Inferior parietal cortex (tissue), 1 donor: ENCODE data around the gene TP73.
A peak's percentile ranks its signal among the peaks of the same experiment; 100 is the strongest.

Source experiments
- DNase-seq: peaks from one replicate; pipeline ENCODE4 v3.0.0-alpha.2; 2016; ENCODE audit errors: extremely low spot score

Gene TP73

DNA sequence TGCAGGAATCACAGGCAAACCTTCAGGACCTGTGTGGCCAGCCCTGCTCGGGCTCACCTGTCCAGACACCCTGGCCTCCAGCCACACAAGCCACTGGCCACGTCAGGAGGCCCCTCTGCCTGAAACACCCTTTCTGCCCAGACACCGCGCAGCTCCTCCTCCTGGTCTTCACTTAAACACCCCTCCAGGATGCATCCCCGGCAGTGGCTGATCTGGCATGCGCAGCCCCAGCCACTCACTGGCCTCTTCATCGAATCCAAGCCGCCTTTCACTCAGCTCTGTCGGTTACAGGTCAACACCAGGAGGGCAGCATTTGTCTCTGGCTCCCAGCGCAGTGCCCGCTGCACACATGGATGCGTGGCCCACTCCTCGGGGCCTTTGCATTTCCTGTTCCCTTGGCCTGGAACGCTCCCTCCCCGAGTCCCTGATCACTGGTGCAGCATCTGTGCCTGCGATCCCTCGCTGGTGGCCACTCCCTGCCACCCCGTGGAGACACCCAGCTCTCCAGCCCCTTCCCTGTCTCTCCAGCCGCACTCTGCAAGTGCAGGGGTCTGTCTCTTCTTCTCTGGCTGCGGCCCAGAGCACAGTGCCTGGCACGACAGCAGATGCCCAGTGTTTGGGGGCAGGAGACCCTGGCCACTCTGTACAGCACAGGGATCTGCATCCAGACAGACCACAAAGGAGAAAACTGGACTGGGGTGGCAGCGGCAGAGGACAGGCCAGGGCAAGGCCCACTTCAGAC is 18.1 kb upstream of the TP73 start:
- DNase-seq = no peak

DNA sequence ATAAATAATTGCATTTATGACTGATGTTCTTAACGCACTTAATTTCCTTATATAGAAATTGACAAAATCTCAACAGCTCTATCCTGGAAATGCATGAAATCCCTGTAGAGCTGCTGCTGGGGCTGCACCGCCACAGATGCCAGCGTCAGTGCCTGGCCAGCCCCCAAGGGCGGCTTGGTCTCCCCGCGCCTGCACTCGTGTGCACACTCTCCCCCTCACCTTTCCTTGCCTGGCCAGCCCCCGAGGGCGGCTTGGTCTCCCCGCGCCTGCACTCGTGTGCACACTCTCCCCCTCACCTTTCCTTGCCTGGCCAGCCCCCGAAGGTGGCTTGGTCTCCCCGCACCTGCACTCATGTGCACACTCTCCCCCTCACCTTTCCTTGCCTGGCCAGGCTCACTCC is 16.2 kb upstream of the TP73 start:
- DNase-seq = no peak

DNA sequence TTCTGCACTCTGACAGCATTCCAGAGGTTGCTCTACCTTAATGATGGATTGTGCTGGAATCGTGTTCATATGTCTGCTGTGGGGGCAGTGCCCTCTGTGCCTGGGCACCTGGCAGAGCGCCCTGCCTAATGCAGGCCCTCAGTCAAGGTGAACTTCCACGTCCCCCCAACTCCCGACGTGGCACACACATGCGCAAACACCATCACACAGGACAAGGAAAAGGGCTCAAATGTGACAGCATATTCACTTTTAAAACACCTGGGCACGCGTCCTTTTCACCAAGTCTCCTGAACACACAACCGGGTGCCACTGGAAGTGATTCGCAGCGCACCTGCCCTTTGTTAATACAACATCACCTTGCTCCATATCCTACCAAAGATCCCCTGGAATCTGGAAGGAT is 15.8 kb upstream of the TP73 start:
- DNase-seq = no peak

DNA sequence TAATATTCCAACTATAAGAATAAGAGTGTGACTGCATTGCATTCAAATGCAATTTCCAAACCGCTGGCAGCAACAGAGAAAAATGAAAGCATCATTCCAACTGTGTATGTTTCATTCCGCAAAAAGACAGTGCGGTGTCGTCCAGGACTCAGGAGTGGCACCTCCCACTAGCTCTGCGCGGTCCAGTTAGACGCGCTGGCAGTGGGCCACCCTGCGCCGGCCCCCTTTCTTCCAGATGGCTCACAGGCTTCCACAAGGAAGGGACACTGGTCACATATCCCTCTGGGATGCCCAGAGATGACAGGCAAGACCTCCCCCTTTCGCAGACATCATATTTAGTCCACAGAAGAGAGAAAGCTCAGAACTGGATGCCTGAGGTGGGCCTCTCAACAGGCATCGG is 14.3 kb upstream of the TP73 start:
- no peak for DNase-seq

DNA sequence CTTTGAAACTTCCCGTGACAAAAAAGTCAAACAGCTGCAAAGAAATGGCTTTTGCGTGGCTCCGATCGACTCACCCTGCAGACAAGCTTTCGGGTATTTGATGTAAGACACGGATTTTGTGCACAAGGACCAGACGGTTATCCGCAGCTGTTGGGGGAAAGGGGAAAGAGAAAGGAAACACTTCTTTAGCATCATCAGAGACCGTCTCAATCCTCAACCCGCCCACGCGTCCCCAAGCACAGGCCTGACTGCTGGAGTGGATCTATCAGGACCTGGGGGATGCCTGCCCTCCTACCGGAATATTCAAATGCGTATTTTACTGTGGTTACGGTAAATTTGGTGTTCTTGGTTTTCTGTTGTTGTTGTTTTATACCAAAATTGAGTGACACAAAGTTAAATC is 13.6 kb upstream of the TP73 start:
- no peak for DNase-seq

DNA sequence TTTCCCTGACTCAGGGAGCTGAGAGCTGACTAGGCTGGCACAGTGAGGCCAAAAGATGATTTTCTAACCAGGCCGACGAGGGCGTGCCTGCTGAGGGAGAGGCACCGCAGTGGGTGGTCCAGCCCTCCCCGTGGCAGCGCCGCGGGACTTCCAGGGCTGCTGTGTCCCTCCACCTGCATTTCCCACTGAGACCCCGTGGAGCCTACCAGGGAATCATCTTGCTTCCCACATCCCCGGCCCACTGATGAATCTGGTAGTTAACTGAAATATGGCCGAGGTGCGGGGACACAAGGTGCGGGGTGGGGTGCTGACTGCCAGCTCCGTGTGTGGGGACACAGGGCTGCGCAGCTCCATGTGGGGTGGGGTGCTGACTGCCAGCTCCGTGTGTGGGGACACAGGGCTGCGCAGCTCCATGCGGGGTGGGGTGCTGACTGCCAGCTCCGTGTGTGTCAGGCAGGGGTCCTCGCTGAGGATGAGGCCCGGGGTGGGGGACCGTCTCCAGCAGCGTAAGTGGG is 12.9 kb upstream of the TP73 start:
- no peak for DNase-seq

DNA sequence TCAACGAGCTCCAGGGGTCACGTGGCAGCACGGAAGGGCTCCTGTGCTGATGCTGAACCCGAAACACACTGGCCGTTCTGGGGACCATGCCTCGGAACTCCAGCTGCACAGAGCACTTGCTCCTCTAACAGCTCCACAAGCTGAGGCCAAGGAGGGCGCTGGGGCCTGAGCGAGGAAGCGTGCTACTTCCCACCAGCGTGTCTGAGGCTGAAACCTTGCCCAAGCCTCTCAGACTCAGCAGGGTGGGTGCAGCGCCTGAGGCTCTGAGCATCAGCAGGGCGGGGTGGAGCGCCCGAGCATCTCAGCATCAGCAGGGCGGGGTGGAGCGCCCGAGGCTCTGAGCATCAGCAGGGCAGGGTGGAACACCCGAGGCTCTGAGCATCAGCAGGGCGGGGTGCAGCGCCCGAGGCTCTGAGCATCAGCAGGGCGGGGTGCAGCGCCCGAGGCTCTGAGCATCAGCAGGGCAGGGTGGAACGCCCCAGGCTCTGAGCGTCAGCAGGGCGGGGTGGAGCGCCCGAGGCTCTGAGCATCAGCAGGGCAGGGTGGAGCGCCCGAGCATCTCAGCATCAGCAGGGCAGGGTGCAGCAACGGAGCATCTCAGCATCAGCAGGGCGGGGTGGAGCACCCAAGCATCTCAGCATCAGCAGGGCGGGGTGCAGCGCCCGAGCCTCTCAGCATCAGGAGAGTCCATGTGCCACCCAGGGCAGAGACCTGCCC is 12.0 kb upstream of the TP73 start:
- no peak for DNase-seq

DNA sequence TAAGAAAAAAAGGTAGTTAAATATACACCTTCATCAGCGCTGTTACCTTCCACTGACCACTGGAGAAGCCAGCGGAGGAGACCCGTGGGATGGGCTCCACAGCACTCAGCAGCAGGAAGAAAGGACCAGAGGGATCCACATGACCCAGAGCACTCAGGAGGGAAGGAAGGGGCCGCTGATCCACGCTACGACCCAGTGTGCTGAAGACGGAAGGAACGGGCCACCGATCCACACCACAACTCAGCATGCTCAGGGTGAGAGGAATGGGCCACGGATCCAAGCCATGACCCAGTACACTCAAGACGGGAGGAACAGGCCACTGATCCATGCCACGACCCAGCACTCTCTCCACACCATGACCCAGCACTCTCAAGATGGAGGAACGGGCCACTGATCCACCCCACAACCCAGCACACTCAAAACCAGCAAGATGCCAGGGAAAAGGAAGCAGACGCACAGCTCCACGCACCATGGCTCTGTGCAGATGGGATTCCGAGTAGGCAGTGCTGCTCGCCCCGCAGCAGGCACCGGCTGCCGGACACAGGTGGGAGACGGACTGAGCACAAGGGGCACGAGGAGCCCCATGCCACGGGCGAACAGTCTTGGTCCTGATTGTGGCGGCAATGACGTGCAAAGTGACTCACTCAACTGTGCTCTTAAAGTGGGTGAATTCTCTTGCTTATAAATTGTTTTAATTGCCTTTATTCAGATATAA is 11.1 kb upstream of the TP73 start:
- DNase-seq = no peak

DNA sequence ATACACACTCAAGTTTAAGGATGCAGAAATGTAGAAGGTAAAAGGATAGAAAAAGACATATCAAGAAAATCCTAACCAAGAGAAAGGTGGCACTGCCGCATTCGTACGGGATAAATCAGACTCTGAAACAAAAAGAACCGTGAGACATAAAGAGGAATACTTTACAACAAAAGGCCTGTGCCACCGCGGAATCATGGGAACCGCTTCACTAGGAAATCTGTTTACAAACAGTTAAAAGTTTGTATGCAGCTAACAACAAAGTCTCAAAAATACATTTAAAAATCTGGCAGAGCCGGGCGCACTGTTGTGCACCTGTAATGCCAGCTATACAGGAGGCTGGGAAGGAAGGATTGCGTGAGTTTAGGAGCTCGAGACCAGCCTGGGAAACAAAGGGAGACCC is 10.5 kb upstream of the TP73 start:
- DNase-seq = no peak

DNA sequence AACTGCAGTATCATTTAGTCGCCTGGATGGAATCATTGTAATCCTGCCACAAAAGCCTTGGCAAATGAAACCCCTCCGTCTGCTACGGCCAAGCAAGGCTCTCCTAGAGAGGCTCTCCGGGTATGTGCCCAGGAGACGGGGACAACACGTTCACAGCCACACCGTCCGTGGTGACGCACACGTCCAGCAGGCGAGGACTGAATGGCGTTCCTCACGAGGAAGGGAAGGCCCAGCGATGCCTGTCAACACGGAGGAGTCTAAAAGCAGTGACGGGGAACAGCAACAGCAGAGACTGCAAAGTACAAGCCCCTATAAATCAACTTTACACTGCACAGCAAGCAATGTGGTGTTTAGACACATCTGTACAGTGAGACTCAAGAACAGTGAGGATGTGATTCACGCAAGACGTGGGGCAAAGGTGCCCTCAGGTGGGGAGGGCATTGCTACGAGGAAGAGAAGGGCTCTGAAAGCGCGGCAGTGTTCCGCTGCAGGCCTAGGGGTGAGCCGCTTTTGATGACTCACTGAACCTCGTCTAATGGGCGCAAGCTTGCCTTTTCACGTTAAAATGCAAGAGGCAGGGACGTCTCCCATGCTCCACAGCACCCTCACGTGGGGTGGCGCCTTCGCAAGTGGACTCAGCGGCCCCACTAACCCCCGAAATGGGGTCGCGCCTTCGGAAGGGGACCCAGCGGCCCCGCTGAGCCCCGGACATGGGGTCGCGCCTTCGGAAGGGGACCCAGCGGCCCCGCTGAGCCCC is 9.2 kb upstream of the TP73 start:
- no peak for DNase-seq

DNA sequence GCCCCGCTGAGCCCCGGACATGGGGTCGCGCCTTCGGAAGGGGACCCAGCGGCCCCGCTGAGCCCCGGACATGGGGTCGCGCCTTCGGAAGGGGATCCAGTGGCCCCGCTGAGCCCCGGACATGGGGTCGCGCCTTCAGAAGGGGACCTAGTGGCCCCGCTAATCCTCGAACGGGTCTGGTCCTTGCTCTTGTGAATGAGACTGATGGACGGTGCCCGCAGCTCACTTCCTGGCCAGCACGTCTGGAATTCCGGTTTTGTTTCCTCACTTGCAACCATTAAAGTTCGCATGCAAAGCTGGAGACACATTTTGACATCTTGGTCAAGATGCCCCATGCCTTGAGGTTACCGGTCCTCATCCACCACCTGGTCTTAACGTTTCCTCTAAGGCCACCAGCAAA is 8.0 kb upstream of the TP73 start:
- no peak for DNase-seq

DNA sequence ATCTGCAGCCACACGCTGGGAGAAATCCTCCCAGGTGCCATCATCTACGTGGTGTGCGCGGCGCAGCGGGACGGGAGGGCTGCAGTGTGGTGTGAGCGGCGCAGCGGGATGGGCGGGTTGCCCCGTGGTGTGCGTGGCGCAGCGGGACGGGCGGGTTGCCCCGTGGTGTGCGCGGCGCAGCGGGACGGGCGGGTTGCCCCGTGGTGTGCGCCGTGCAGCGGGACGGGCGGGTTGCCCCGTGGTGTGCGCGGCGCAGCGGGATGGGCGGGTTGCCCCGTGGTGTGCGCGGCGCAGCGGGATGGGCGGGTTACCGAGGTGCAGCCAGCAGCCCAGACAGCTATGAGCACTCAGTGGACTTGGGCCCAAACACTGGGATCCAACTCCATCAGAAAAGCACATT is 7.1 kb upstream of the TP73 start:
- DNase-seq = no peak

DNA sequence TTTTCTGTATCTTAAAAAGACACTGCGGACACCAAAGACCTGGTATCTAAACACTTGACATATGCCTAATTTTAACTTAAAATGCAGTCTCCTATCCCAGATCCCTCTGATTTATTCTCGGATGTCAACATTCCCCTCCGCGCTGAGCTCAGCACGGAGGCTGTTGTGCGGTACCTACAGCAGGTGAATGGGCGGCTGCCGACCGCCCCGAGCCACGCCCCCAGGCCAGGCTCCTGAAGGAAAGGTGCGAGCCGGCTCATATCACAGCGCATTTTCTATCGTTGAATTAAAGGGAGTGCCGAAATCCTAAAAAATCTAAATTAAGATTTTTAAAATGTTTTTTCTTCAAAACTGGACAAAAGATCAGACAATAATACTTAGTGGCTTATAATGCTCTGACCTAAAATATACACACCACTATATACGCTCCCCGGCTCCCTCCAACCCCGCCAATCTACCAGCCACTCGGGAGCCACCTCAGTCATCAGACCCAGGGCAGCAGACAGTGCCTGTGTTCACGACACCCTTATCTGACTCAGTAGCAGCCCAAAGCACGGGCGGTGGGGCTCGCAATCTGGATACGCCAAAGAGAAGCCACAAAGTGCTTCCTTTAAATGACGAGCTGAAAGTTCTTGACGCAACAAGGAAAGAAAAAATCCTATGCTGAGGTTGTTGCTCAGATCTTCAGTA is 6.5 kb upstream of the TP73 start:
- DNase-seq = no peak

DNA sequence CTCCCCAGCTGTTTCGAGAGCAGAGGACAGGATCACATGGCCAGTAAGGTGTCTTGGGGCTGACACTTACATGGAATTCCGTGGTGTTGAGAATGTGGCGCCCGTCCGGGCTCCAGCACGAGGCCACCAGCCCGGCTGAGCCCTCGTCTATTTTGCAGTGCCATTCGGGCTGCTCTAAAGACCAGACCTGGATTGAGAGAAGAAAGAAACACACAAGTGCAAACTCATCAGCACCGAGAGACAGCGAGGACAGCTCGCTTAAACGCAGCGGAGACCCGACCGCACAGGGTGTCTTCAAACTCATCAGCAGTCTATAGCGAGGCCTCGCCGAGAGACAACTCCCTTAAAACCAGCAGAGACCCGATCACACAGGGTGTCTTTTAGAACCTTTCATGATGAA is 5.7 kb upstream of the TP73 start:
- no peak for DNase-seq

DNA sequence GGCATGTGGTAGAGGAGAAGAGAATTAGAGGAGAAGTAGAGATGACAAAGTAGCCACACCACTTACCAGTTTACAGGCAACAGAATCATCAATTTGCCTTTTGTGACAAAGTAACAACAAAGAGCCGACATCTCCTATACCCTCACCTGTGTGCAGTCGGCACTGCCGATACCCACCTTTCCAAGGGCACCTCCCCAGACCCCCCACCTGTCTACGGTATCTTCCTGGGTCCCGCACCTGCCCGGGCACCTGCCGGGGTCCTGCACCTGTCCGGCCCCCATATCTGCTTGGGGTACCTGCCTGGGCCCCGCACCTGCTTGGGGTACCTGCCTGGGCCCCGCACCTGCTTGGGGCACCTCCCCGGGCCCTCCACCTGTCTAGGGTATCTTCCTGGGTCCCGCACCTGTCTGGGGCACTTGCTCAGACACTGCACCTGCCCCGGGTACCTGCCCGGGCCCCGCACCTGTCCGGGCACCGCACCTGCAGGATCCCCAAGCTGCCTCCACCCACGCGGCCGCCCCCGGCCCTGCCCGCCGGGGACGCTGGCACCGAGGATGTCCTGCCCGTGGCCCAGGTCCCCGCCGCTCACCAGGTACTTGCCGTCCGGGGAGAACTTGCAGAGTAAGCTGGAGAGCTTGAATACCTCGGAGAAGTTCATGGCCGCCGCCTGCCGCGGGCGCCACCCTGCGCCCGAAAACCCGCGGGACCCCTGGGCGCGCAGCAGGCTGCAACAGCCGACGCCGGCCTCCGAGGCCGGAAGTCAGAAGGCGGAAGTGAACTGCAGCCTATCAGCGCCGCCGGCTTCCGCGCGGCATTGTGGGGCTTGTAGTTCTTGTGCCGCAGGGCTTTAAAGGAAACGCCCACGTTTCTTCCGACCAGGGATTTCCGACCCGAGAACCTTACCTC is 2.7 kb upstream of the TP73 start, which contains the start of gene WRAP73:
Gene WRAP73 (minus strand): TSS at position 762 of the 906 bp plus-strand sequence. CDS start 104 bp downstream, at position 658.
- peak; percentile 95 for DNase-seq

DNA sequence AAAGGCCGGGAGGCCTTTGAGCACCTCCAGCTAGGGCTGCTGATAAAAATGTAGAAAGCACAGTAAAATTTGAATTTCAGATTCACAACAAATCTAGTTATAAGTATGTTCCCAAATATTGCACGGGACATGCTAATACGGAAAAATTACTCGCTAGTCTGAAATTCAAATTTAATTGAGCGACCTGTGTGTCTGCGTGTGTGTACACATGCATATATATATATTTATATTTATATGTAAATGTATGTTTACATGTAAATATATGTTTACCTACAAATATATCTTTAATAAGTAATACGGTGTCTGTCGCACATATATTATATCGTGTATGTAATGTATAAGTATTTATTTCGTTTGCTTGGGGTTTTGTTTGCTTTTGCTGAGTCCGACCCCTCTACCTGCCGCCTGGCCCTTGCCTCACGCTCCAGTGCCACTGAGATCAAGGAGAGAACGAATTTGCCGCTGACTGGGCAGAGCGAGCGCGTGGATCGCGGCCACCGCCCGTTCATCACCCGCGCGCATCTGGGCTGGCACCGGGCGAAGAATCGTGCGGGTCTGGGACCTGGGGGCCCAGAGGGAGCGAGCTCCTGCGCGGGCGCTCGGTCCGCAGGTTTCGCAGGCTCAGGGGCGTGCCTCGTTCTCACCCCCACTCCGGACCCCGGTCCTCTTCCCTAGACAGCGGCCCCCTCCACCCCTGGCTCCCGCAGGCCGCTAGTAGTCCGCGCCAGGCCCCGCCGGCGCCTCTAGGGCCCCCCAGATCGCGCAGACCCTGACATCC is 1.9 kb upstream of the TP73 start:
- DNase-seq = no peak

DNA sequence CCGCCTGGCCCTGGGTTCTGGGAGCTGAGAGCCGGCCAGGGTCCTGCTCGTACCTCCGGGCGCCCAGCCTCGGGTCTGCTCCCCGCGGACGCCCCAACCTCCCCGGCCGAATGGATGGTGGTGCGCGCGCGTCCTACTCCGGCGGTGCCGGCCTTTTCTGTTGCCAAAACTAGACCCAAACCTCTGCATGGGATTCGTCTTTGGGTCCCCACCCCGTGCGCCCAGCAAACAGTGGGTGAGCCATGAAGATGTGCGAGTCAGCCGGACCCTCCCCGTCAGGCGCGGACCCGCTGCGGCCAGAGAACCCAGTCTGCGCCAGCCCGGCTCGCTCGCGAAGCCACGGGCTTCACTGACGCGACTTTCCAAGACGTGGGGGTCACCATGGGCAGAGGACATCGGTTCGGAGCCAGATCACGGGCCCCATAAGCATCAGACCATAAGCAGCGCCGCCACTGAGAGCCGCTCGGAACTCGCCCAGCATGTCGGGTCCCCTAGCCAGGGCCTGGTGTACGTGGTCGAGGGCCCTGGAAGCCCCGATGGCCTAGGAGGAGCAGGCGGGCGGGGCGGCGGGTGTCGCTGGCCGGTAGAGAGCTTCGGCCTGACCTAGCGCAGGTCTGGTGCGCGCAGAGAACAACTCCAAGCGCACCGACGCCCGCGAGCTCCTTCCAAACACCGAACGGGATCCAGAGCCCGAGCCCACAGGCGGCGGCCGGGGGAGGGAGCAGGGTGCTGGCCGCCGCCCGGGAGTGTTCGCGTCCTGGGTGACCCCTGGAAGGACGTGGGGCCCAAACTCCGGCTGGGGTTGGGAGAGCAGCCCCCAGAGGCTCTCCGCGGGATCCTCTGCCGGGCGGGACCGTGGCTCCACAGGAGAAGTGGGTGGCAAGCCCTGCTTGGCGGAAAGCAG is 1.0 kb upstream of the TP73 start:
- no peak for DNase-seq

DNA sequence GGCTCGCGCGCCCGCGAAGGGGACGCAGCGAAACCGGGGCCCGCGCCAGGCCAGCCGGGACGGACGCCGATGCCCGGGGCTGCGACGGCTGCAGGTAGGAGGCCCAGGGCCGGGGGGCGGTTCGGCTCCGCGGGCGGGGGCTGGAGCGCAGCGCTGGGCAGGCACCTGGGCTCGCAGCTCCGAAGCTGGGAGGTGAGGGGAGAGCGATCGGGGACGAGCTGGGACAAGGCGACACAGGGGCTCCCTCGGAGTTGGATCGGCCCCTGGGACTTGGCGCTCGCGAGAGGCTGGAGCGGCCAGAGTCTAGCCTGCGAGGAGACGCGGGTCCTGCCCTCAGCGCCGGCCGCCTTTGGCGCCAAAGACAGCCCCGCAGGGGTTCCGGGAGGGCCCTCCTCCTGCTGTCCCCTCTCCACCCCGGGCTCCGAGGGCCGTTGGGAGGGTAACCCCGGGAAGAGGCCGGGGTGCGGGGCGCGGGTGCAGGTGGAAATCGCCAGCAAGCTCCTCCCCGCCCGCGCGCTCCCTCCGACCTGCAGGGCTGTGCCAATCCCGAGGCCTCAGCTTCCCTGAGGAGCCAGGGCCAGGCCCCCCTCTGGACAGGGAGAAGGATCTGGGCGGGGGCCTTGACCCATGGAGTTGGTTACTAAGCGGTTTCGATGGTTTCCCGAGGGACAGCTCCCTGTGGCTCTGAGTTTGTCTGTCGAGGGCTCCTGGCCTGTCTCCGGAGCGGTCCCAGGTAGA is 401 bp downstream of the TP73 start:
- DNase-seq = no peak
